ENCODE results near the gene LTBP2.
A peak's percentile ranks its signal among the peaks of the same experiment; 100 is the strongest.

Gene LTBP2

DNA sequence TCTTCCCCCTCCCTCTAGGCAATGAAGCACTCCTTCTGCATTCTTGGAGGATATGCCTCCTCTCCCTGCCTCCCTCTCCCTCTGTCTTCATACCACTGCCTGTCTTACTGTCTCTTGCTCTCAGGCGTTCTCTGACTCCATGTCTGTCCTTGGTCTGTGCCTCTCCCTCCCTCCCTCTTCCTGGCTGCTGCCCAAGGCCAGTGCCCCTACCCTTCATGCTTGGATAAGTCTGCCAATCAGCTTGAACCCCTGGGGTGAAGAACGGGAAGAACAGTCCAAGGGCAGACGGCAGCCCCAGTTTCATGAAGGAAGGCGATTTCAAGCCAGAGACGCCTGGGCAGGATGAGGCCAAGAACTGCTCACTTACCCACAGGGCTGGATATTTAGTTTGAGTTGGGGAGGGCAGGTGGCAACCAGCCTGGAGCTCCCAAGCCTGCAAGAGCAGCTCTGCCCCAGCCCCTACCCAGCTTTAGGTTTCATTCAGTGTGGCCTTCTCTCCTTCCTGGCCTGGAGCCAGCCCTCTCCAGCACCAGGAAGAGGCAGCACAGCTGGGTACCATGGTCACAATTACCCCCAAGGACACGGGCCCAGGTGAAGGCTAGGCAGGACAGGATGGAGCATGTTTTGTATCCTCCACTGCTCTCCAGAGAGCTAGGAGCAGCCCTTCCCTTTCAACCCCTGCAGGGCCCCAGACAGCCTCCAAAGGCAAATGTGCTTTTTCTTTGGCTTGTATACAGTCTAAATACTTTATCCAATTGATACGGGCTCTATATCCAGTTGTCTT lies 35.8 kb upstream of the LTBP2 start (continued):
- TF ChIP-seq, protein P1, sequence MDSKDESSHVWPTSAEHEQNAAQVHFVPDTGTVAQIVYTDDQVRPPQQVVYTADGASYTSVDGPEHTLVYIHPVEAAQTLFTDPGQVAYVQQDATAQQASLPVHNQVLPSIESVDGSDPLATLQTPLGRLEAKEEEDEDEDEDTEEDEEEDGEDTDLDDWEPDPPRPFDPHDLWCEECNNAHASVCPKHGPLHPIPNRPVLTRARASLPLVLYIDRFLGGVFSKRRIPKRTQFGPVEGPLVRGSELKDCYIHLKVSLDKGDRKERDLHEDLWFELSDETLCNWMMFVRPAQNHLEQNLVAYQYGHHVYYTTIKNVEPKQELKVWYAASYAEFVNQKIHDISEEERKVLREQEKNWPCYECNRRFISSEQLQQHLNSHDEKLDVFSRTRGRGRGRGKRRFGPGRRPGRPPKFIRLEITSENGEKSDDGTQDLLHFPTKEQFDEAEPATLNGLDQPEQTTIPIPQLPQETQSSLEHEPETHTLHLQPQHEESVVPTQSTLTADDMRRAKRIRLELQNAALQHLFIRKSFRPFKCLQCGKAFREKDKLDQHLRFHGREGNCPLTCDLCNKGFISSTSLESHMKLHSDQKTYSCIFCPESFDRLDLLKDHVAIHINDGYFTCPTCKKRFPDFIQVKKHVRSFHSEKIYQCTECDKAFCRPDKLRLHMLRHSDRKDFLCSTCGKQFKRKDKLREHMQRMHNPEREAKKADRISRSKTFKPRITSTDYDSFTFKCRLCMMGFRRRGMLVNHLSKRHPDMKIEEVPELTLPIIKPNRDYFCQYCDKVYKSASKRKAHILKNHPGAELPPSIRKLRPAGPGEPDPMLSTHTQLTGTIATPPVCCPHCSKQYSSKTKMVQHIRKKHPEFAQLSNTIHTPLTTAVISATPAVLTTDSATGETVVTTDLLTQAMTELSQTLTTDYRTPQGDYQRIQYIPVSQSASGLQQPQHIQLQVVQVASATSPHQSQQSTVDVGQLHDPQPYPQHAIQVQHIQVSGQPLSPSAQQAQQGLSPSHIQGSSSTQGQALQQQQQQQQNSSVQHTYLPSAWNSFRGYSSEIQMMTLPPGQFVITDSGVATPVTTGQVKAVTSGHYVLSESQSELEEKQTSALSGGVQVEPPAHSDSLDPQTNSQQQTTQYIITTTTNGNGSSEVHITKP (tag by site-specific recombination; IDR thresholded peaks at IDR 0.05) = peak; percentile 55; the same call in 1 of the 2 replicates
- TF ChIP-seq, protein P2, sequence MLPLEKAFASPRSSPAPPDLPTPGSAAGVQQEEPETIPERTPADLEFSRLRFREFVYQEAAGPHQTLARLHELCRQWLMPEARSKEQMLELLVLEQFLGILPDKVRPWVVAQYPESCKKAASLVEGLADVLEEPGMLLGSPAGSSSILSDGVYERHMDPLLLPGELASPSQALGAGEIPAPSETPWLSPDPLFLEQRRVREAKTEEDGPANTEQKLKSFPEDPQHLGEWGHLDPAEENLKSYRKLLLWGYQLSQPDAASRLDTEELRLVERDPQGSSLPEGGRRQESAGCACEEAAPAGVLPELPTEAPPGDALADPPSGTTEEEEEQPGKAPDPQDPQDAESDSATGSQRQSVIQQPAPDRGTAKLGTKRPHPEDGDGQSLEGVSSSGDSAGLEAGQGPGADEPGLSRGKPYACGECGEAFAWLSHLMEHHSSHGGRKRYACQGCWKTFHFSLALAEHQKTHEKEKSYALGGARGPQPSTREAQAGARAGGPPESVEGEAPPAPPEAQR (tag by site-specific recombination; IDR thresholded peaks at IDR 0.05) = no peak
- TF ChIP-seq, protein P3, sequence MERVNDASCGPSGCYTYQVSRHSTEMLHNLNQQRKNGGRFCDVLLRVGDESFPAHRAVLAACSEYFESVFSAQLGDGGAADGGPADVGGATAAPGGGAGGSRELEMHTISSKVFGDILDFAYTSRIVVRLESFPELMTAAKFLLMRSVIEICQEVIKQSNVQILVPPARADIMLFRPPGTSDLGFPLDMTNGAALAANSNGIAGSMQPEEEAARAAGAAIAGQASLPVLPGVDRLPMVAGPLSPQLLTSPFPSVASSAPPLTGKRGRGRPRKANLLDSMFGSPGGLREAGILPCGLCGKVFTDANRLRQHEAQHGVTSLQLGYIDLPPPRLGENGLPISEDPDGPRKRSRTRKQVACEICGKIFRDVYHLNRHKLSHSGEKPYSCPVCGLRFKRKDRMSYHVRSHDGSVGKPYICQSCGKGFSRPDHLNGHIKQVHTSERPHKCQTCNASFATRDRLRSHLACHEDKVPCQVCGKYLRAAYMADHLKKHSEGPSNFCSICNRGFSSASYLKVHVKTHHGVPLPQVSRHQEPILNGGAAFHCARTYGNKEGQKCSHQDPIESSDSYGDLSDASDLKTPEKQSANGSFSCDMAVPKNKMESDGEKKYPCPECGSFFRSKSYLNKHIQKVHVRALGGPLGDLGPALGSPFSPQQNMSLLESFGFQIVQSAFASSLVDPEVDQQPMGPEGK (tag by site-specific recombination; IDR thresholded peaks at IDR 0.05) = 0 out of 2 replicates have a peak, but pooled peaks have one; percentile 27
- TF ChIP-seq ZNF404 (tag by site-specific recombination; IDR thresholded peaks at IDR 0.05) (no peak), ZNF768 (tag by site-specific recombination; IDR thresholded peaks at IDR 0.05) (no peak), ZNF155 (tag by site-specific recombination; IDR thresholded peaks at IDR 0.05) (no peak), ZNF600 (tag by site-specific recombination; IDR thresholded peaks at IDR 0.05) (peak; percentile 67)
- TF ChIP-seq, protein P4, sequence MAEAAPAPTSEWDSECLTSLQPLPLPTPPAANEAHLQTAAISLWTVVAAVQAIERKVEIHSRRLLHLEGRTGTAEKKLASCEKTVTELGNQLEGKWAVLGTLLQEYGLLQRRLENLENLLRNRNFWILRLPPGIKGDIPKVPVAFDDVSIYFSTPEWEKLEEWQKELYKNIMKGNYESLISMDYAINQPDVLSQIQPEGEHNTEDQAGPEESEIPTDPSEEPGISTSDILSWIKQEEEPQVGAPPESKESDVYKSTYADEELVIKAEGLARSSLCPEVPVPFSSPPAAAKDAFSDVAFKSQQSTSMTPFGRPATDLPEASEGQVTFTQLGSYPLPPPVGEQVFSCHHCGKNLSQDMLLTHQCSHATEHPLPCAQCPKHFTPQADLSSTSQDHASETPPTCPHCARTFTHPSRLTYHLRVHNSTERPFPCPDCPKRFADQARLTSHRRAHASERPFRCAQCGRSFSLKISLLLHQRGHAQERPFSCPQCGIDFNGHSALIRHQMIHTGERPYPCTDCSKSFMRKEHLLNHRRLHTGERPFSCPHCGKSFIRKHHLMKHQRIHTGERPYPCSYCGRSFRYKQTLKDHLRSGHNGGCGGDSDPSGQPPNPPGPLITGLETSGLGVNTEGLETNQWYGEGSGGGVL (tag by site-specific recombination; IDR thresholded peaks at IDR 0.05) = peak; percentile 51

DNA sequence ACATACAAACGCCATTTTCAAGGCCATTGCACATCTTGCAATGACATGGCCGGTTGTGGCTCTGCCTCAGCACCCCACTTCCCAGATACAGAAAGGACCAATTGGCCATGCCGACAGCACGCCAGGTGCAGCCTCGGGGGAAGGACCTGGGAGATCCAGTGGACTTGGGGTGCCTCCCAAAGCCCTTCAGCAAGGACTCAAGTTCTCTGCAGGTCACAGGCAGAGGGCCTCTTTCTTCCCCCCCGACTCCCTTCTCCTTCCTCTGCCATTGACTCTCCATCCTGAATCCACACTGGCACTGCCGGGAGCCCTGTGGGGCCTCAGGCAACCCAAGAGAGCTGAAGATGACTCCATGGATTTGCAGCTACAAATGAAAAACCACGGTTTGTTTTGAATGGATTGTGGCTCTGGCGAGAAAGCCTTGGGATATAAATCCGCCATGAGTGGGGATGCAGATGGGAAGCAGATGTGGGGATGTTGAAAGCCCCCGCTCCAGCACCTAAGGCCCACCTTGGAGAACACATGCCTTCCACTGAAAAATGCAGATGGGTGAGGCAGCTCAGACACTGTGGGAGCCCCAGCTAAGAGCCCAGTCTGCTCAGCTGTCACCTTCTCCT lies 35.1 kb upstream of the LTBP2 start:
- ChIA-PET CTCF (interaction anchor here (0.9 kb wide), 1 partner anchor 110 kb away, joined by 3 read pairs; no protein-coding TSS in a partner anchor), POLR2A (no interaction called here)
- Histone ChIP-seq H3K4me1 (ENCODE audit: control insufficient read depth, insufficient read depth, low read length) (peaks cover 12% of the 10 kb centered on the region), H3K27ac (ENCODE audit: extremely low read depth, low read depth, low read length) (peak overlapping the region; percentile 34; the same call in 1 of the 2 replicates), H3K9me3 (ENCODE audit: control insufficient read depth, insufficient read depth, low read depth, low read length) (no peaks in the 10 kb centered on the region), H3K4me3 (ENCODE audit: low read depth, low read length) (no peak overlapping the region), H3K36me3 (ENCODE audit: control insufficient read depth in 2 of 2, insufficient read depth in 1 of 2, low read length in 2 of 2) (no peaks in the 10 kb centered on the region)
- no peak for TF ChIP-seq ZNF138 (tag by site-specific recombination; IDR thresholded peaks at IDR 0.05; ENCODE audit: borderline replicate concordance)
- TF ChIP-seq ZNF843 (tag by site-specific recombination; IDR thresholded peaks at IDR 0.05) = no peak
- no peak for TF ChIP-seq SP3 (tag by site-specific recombination; IDR thresholded peaks at IDR 0.05)
- TF ChIP-seq, protein P5, sequence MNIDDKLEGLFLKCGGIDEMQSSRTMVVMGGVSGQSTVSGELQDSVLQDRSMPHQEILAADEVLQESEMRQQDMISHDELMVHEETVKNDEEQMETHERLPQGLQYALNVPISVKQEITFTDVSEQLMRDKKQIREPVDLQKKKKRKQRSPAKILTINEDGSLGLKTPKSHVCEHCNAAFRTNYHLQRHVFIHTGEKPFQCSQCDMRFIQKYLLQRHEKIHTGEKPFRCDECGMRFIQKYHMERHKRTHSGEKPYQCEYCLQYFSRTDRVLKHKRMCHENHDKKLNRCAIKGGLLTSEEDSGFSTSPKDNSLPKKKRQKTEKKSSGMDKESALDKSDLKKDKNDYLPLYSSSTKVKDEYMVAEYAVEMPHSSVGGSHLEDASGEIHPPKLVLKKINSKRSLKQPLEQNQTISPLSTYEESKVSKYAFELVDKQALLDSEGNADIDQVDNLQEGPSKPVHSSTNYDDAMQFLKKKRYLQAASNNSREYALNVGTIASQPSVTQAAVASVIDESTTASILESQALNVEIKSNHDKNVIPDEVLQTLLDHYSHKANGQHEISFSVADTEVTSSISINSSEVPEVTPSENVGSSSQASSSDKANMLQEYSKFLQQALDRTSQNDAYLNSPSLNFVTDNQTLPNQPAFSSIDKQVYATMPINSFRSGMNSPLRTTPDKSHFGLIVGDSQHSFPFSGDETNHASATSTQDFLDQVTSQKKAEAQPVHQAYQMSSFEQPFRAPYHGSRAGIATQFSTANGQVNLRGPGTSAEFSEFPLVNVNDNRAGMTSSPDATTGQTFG (tag by site-specific recombination; IDR thresholded peaks at IDR 0.05; ENCODE audit: borderline replicate concordance) = no peak
- TF ChIP-seq, protein P6, sequence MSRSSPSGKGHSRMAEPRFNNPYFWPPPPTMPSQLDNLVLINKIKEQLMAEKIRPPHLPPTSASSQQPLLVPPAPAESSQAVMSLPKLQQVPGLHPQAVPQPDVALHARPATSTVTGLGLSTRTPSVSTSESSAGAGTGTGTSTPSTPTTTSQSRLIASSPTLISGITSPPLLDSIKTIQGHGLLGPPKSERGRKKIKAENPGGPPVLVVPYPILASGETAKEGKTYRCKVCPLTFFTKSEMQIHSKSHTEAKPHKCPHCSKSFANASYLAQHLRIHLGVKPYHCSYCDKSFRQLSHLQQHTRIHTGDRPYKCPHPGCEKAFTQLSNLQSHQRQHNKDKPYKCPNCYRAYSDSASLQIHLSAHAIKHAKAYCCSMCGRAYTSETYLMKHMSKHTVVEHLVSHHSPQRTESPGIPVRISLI (tag by site-specific recombination; IDR thresholded peaks at IDR 0.05) = no peak
- no peak for TF ChIP-seq KLF8 (tag by site-specific recombination; IDR thresholded peaks at IDR 0.05)
- TF ChIP-seq ZNF140 (tag by site-specific recombination; IDR thresholded peaks at IDR 0.05) = no peak
- no peak for TF ChIP-seq ZNF768 (tag by site-specific recombination; IDR thresholded peaks at IDR 0.05)
- TF ChIP-seq, protein P7, sequence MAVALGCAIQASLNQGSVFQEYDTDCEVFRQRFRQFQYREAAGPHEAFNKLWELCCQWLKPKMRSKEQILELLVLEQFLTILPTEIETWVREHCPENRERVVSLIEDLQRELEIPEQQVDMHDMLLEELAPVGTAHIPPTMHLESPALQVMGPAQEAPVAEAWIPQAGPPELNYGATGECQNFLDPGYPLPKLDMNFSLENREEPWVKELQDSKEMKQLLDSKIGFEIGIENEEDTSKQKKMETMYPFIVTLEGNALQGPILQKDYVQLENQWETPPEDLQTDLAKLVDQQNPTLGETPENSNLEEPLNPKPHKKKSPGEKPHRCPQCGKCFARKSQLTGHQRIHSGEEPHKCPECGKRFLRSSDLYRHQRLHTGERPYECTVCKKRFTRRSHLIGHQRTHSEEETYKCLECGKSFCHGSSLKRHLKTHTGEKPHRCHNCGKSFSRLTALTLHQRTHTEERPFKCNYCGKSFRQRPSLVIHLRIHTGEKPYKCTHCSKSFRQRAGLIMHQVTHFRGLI (tag by site-specific recombination; IDR thresholded peaks at IDR 0.05) = no peak
- no peak for TF ChIP-seq ZNF10 (tag by site-specific recombination; IDR thresholded peaks at IDR 0.05)
- TF ChIP-seq ZNF473 (tag by site-specific recombination; IDR thresholded peaks at IDR 0.05) = no peak
- no peak for TF ChIP-seq ZNF626 (tag by site-specific recombination; IDR thresholded peaks at IDR 0.05)
- TF ChIP-seq ZEB2 (tag by site-specific recombination; IDR thresholded peaks at IDR 0.05) = no peak
